Measurements from ENCODE around the gene CLEC7A. TPM values are rescaled to one million over a fixed set of nuclear protein-coding genes. Genes with fewer than 3 reads are reported as not detected.

The CLEC7A gene
- polyA plus RNA-seq, 3 donors = 235 to 809 (median 304) TPM

- Mint-ChIP-seq H3K4me3 (no peak overlapping the region), H3K9me3 (peaks cover 0 to 2% (median 0%) of the 10 kb centered on the region in 7 donors), H3K36me3 (no peaks in the 10 kb centered on the region), H3K27ac (no peak overlapping the region), H3K27me3 (ENCODE audit: low read depth in 3 of 3) (peaks cover 0 to 3% (median 0%) of the 10 kb centered on the region in 3 donors), H3K4me1 (peaks cover 36% of the 10 kb centered on the region)
- Histone ChIP-seq H3K79me2 (ENCODE audit: insufficient read depth, low read length) (no peaks in the 10 kb centered on the region), H3K27me3 (ENCODE audit: control insufficient read depth in 2 of 2, insufficient read depth in 2 of 2, low read length in 2 of 2) (no peaks in the 10 kb centered on the region), H3K4me1 (ENCODE audit: control insufficient read depth in 1 of 2, insufficient read depth in 2 of 2, low read length in 2 of 2) (peaks cover 36% of the 10 kb centered on the region in 2 donors), H2AFZ (ENCODE audit: insufficient read depth, low read depth, low read length, poor library complexity, severe bottlenecking) (no peak overlapping the region), H3K36me3 (replicated peaks in 1 of 2; ENCODE audit: control insufficient read depth in 1 of 2, insufficient read depth in 2 of 2, low read length in 2 of 2) (no peaks in the 10 kb centered on the region), H4K20me1 (ENCODE audit: insufficient read depth, low read length) (no peaks in the 10 kb centered on the region), H3K4me2 (replicated peaks; ENCODE audit: extremely low read depth, low read length, poor library complexity, severe bottlenecking) (no peak overlapping the region), H3K9ac (ENCODE audit: insufficient read depth, low read length, poor library complexity, severe bottlenecking) (no peak overlapping the region), H3K9me3 (replicated peaks in 1 of 2; ENCODE audit: control insufficient read depth in 1 of 2, insufficient read depth in 1 of 2, low read length in 2 of 2) (no peaks in the 10 kb centered on the region), H3K27ac (ENCODE audit: low read depth in 1 of 2, low read length in 2 of 2) (no peak overlapping the region), H3K4me3 (replicated peaks in 1 of 3; ENCODE audit: low read depth in 2 of 3, low read length in 3 of 3) (no peak overlapping the region)
- intact Hi-C loops (cut with micrococcal nuclease) = loop anchor here (5.0 to 10.0 kb wide), 4 partner anchors 70 to 260 kb away; partner anchors contain the start of gene CLEC9A (in 1 of the 2)
- 100% methylated on average over 1 of the region's 4 CpGs for WGBS (ENCODE audit: insufficient coverage)
- DNase-seq = no peak
- no peak for TF ChIP-seq CTCF (IDR thresholded peaks at IDR 0.05)
These were observed 5.1 kb upstream of the CLEC7A start for GRCh38 chr12:10135126-10135525.

GRCh38 chr12:10132850-10133370, 2.9 kb upstream of the CLEC7A start:
- Histone ChIP-seq H3K36me3 (replicated peaks in 1 of 2; ENCODE audit: control insufficient read depth in 1 of 2, insufficient read depth in 2 of 2, low read length in 2 of 2) (no peaks in the 10 kb centered on the region), H3K27ac (ENCODE audit: low read depth in 1 of 2, low read length in 2 of 2) (peak overlapping the region in 1 of 2 donors; percentile 95), H4K20me1 (ENCODE audit: insufficient read depth, low read length) (peaks cover 6% of the 10 kb centered on the region), H2AFZ (ENCODE audit: insufficient read depth, low read depth, low read length, poor library complexity, severe bottlenecking) (no peak overlapping the region), H3K4me3 (replicated peaks in 1 of 3; ENCODE audit: low read depth in 2 of 3, low read length in 3 of 3) (no peak overlapping the region), H3K79me2 (ENCODE audit: insufficient read depth, low read length) (peaks cover 17% of the 10 kb centered on the region), H3K9me3 (replicated peaks in 1 of 2; ENCODE audit: control insufficient read depth in 1 of 2, insufficient read depth in 1 of 2, low read length in 2 of 2) (no peaks in the 10 kb centered on the region), H3K27me3 (ENCODE audit: control insufficient read depth in 2 of 2, insufficient read depth in 2 of 2, low read length in 2 of 2) (no peaks in the 10 kb centered on the region), H3K4me2 (replicated peaks; ENCODE audit: extremely low read depth, low read length, poor library complexity, severe bottlenecking) (no peak overlapping the region), H3K9ac (ENCODE audit: insufficient read depth, low read length, poor library complexity, severe bottlenecking) (no peak overlapping the region), H3K4me1 (ENCODE audit: control insufficient read depth in 1 of 2, insufficient read depth in 2 of 2, low read length in 2 of 2) (peaks cover 31 to 36% of the 10 kb centered on the region in 2 donors)
- no peak overlapping the region for H3K4me3 Mint-ChIP-seq
- peaks cover 6 to 15% of the 10 kb centered on the region in 2 donors for H3K36me3 Mint-ChIP-seq
- H3K27me3 Mint-ChIP-seq (ENCODE audit: low read depth in 3 of 3) = peaks cover 0 to 3% (median 0%) of the 10 kb centered on the region in 3 donors
- peaks cover 0 to 4% (median 1%) of the 10 kb centered on the region in 7 donors for H3K9me3 Mint-ChIP-seq
- peak overlapping the region in 6 of 7 donors; percentile 15 to 99 (median 47) for H3K27ac Mint-ChIP-seq
- H3K4me1 Mint-ChIP-seq = peaks cover 33% of the 10 kb centered on the region
- no peak for DNase-seq
- TF ChIP-seq CTCF (IDR thresholded peaks at IDR 0.05) = no peak
- 100% methylated on average over 2 of the region's 6 CpGs for WGBS (ENCODE audit: insufficient coverage)
- intact Hi-C loops (cut with micrococcal nuclease) = loop anchor here (5.0 to 10.0 kb wide), 4 partner anchors 68 to 258 kb away; no protein-coding TSS in a partner anchor
